Caco-2 (cell line): Measurements from ENCODE around the gene ITGB4. TPM values are rescaled to one million over a fixed set of nuclear protein-coding genes. Genes with fewer than 3 reads are reported as not detected.

ENCODE experiments used
- BruUV-seq: library from RNA; stranded (reverse); fragments of 400-500 nt; replicated peaks from 2 replicates; lab custom pipeline; 2021; lab: Mats Ljungman, UMichigan
- CTCF ChIA-PET: fragments of 300-600 bp; sonication (Branson Sonifier 250); formaldehyde crosslinking; loops from one replicate; lab custom pipeline; 2022; ENCODE audit warnings: antibody characterized with exemption; lab: Charles Lee
- POLR2A ChIA-PET: fragments of 300-600 bp; sonication (Branson Sonifier 250); formaldehyde crosslinking; loops from one replicate; lab custom pipeline; 2022; ENCODE audit warnings: antibody characterized with exemption; lab: Charles Lee
- DNase-seq, 2 experiments: peaks; one replicate each; pipeline versions ENCODE4 v3.0.0 to v3.0.0-alpha.2; 2020 to 2022
- H3K27me3 ChIP-seq: replicated peaks from 2 replicates; pipeline ENCODE4 v1.6.0; 2011; ENCODE audit warnings: low read length; ENCODE audit not compliant: control insufficient read depth, insufficient read depth
- H3K36me3 ChIP-seq: 2 replicates; pipeline ENCODE4 v1.5.1; 2011; ENCODE audit warnings: low read length; ENCODE audit not compliant: control insufficient read depth, insufficient read depth
- H3K4me1 ChIP-seq: fragments of 250-450 bp; sonication (Bioruptor Pico); 2 replicates; pipeline ENCODE4 v1.5.1; 2020; ENCODE audit warnings: mild to moderate bottlenecking
- H3K4me3 ChIP-seq: 2 replicates; pipeline ENCODE4 v1.5.1; 2011; ENCODE audit warnings: low read depth, mild to moderate bottlenecking, control low read depth, low read length
- H3K9me3 ChIP-seq: fragments of 250-450 bp; sonication (Bioruptor Pico); 2 replicates; pipeline ENCODE4 v1.5.1; 2020; ENCODE audit warnings: mild to moderate bottlenecking, moderate library complexity
- H3K27ac Mint-ChIP-seq: one replicate; pipeline ENCODE4 v1.8.0; 2022; ENCODE audit warnings: mixed read lengths; ENCODE audit not compliant: unreplicated experiment
- H3K27me3 Mint-ChIP-seq: one replicate; pipeline ENCODE4 v1.8.0; 2022; ENCODE audit warnings: mixed read lengths; ENCODE audit not compliant: insufficient read depth, unreplicated experiment
- H3K36me3 Mint-ChIP-seq: one replicate; pipeline ENCODE4 v1.8.0; 2022; ENCODE audit warnings: mild to moderate bottlenecking, mixed read lengths; ENCODE audit not compliant: insufficient read depth, unreplicated experiment
- H3K4me1 Mint-ChIP-seq: one replicate; pipeline ENCODE4 v1.8.0; 2022; ENCODE audit warnings: low read depth, mixed read lengths; ENCODE audit not compliant: unreplicated experiment
- H3K4me3 Mint-ChIP-seq: one replicate; pipeline ENCODE4 v1.8.0; 2022; ENCODE audit warnings: mild to moderate bottlenecking, moderate library complexity, mixed read lengths; ENCODE audit not compliant: unreplicated experiment
- H3K9me3 Mint-ChIP-seq: one replicate; pipeline ENCODE4 v1.8.0; 2022; ENCODE audit warnings: mixed read lengths; ENCODE audit not compliant: unreplicated experiment
- CTCF ChIP-seq, 2 experiments: fragments of 200-600 bp in 1 of 2; IDR thresholded peaks; 1 replicate in 1 of 2; 2 replicates in 1 of 2; pipeline versions ENCODE4 v1.5.1 to v1.8.0; 2011 to 2022; ENCODE audit warnings: antibody characterized with exemption in 1 of 2, control low read depth in 1 of 2, inconsistent platforms in 1 of 2, low read depth in 1 of 2, low read length in 1 of 2, mild to moderate bottlenecking in 1 of 2, moderate library complexity in 1 of 2; ENCODE audit not compliant: insufficient read depth in 1 of 2, severe bottlenecking in 1 of 2, unreplicated experiment in 1 of 2
- intact Hi-C: fragments of 100-400 bp; cut with micrococcal nuclease; formaldehyde crosslinking; loops from one replicate; pipeline ENCODE4 v1.10.0; 2022; ENCODE audit not compliant: unreplicated experiment
- total RNA-seq: library from RNA; stranded (reverse); gene quantifications from 2 replicates; pipeline ENCODE4 v1.2.3, GENCODE V29; 2022

Gene ITGB4
- total RNA-seq, 1 experiment from 2014 or later, result 50.8 TPM

GRCh38 chr17:75740215-75740614 is 19.0 kb downstream of the ITGB4 start:
- Histone ChIP-seq H3K4me3 (no peak overlapping the region), H3K9me3 (no peaks in the 10 kb centered on the region), H3K36me3 (no peaks in the 10 kb centered on the region), H3K4me1 (no peaks in the 10 kb centered on the region), H3K27me3 (no peaks in the 10 kb centered on the region)
- Mint-ChIP-seq H3K9me3 (no peaks in the 10 kb centered on the region), H3K4me1 (no peaks in the 10 kb centered on the region), H3K36me3 (peaks cover 12% of the 10 kb centered on the region), H3K27me3 (no peaks in the 10 kb centered on the region), H3K4me3 (no peak overlapping the region), H3K27ac (no peak overlapping the region)
- intact Hi-C loops, result no loop called here
- DNase-seq, result no peak
- TF ChIP-seq CTCF (IDR thresholded peaks at IDR 0.05; ENCODE audit: insufficient read depth in 1 of 2, low read depth in 1 of 2, low read length in 1 of 2, severe bottlenecking in 1 of 2, unreplicated experiment in 1 of 2), result no peak
- BruUV-seq, result no TSS peak
- CTCF ChIA-PET, result interaction anchor here (0.5 kb wide), 1 partner anchor 106 kb away, joined by 3 read pairs; no protein-coding TSS in a partner anchor
- POLR2A ChIA-PET, result no interaction called here

GRCh38 chr17:75740631-75741077 is 19.4 kb downstream of the ITGB4 start:
- no peaks in the 10 kb centered on the region for H3K36me3 ChIP-seq
- H3K4me3 ChIP-seq, result no peak overlapping the region
- Mint-ChIP-seq H3K27me3 (no peaks in the 10 kb centered on the region), H3K9me3 (no peaks in the 10 kb centered on the region), H3K36me3 (peaks cover 12% of the 10 kb centered on the region), H3K4me3 (no peak overlapping the region), H3K27ac (no peak overlapping the region), H3K4me1 (no peaks in the 10 kb centered on the region)
- intact Hi-C loops, result no loop called here
- POLR2A ChIA-PET, result no interaction called here
- CTCF ChIA-PET, result no interaction called here
- no TSS peak for BruUV-seq
- H3K27me3 ChIP-seq, result no peaks in the 10 kb centered on the region
- TF ChIP-seq CTCF (IDR thresholded peaks at IDR 0.05; ENCODE audit: insufficient read depth in 1 of 2, low read depth in 1 of 2, low read length in 1 of 2, severe bottlenecking in 1 of 2, unreplicated experiment in 1 of 2), result no peak
- no peaks in the 10 kb centered on the region for H3K9me3 ChIP-seq
- no peak for DNase-seq
- H3K4me1 ChIP-seq, result no peaks in the 10 kb centered on the region

DNA sequence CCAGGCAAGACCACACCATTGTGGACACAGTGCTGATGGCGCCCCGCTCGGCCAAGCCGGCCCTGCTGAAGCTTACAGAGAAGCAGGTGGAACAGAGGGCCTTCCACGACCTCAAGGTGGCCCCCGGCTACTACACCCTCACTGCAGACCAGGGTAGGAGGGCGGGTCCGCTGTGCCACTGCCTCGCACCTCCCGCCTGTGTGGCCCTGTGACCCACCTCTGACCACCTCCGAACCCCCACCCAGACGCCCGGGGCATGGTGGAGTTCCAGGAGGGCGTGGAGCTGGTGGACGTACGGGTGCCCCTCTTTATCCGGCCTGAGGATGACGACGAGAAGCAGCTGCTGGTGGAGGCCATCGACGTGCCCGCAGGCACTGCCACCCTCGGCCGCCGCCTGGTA is 21.1 kb downstream of the ITGB4 start:
- H3K36me3 ChIP-seq, result no peaks in the 10 kb centered on the region
- Mint-ChIP-seq H3K27ac (no peak overlapping the region), H3K36me3 (peaks cover 6% of the 10 kb centered on the region), H3K4me1 (no peaks in the 10 kb centered on the region), H3K4me3 (no peak overlapping the region), H3K9me3 (no peaks in the 10 kb centered on the region), H3K27me3 (no peaks in the 10 kb centered on the region)
- ChIA-PET POLR2A (no interaction called here), CTCF (interaction anchor here (0.6 kb wide), 2 partner anchors 24 to 57 kb away, joined by 3 to 5 read pairs; no protein-coding TSS in a partner anchor)
- H3K4me1 ChIP-seq, result no peaks in the 10 kb centered on the region
- no peaks in the 10 kb centered on the region for H3K9me3 ChIP-seq
- BruUV-seq, result no TSS peak
- TF ChIP-seq CTCF (IDR thresholded peaks at IDR 0.05; ENCODE audit: insufficient read depth in 1 of 2, low read depth in 1 of 2, low read length in 1 of 2, severe bottlenecking in 1 of 2, unreplicated experiment in 1 of 2), result no peak
- no peak overlapping the region for H3K4me3 ChIP-seq
- H3K27me3 ChIP-seq, result no peaks in the 10 kb centered on the region
- intact Hi-C loops, result no loop called here
- DNase-seq, result no peak
